ENCODE results near the gene DLG2.

DLG2 gene

DNA sequence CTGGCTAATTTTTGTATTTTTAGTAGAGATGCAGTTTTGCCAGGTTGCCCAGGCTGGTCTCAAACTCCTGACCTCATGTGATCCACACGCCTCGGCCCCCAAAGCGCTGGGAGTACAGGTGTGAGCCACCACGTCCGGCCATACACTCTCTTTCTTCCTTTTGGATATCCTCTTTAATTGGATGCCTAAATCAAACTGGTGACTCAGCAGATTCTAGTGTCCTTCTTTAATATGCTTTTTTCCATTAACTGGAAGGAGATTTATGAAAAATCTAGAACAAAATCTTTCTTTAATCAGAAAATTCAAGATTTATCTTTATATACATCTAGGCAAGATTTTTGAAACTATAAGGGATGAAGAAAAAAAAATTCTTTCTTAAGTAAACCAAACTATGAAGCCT lies 1371.7 kb downstream of the DLG2 start:
- DNase-seq (ENCODE audit: low read depth, low spot score) = no peak
- no peak overlapping the region for H3K4me3 ChIP-seq (ENCODE audit: low read depth, low read length)
- TF ChIP-seq, protein P1, sequence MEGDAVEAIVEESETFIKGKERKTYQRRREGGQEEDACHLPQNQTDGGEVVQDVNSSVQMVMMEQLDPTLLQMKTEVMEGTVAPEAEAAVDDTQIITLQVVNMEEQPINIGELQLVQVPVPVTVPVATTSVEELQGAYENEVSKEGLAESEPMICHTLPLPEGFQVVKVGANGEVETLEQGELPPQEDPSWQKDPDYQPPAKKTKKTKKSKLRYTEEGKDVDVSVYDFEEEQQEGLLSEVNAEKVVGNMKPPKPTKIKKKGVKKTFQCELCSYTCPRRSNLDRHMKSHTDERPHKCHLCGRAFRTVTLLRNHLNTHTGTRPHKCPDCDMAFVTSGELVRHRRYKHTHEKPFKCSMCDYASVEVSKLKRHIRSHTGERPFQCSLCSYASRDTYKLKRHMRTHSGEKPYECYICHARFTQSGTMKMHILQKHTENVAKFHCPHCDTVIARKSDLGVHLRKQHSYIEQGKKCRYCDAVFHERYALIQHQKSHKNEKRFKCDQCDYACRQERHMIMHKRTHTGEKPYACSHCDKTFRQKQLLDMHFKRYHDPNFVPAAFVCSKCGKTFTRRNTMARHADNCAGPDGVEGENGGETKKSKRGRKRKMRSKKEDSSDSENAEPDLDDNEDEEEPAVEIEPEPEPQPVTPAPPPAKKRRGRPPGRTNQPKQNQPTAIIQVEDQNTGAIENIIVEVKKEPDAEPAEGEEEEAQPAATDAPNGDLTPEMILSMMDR (IDR thresholded peaks at IDR 0.05; ENCODE audit: insufficient read depth, low read length, missing control alignments) = no peak
- ChIA-PET POLR2A (no interaction called here), CTCF (no interaction called here)

- H3K4me3 ChIP-seq (ENCODE audit: low read depth, low read length) = no peak overlapping the region
- ChIA-PET CTCF (no interaction called here), POLR2A (no interaction called here)
- TF ChIP-seq, protein P1 (IDR thresholded peaks at IDR 0.05; ENCODE audit: insufficient read depth, low read length, missing control alignments) = no peak
- no peak for DNase-seq (ENCODE audit: low read depth, low spot score)
Observed at GRCh38 chr11:84250834-84251613, 1376.1 kb downstream of the DLG2 start.

DNA sequence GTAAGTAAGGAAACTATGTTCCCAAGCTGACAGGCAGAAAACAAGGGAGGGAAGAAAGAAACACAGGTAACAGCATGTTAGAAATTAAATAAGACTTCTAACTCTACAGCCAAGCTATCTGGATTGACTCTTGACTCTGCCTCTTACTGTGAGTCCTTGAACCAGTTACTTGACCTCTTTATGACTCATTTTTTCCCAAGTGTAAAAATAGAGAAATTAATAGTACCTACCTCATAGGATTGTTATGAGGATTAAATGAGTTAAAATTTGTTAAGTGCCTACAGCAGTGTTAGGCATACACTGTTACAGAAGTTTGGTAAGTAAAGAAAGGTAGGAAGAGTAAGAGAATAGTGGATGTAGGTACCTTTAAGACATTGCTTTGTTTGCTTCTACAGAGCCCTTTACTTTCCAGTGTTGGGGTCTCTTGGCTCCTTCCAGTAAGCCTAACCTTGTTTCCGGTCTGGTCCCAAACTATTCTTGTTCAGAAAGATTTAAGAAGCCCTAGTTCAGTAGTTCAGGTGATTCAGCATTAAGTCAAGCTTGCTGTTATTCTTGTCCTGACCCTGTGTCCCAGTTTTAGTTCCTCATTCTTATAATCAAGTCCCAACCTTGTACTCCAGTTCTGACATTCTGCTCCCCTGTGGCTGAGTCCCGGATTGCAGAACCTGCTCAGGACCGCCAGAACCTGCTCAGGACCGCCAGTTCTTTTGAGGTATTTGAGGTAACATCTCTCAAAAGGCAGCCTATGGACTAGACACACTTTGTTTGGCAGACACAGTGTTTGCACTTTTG lies 1377.6 kb downstream of the DLG2 start:
- TF ChIP-seq, protein P1 (IDR thresholded peaks at IDR 0.05; ENCODE audit: insufficient read depth, low read length, missing control alignments) = no peak
- DNase-seq (ENCODE audit: low read depth, low spot score) = no peak

GRCh38 chr11:84247926-84248325 lies 1379.2 kb downstream of the DLG2 start:
- DNase-seq (ENCODE audit: low read depth, low spot score) = no peak
- TF ChIP-seq, protein P1 (IDR thresholded peaks at IDR 0.05; ENCODE audit: insufficient read depth, low read length, missing control alignments) = no peak
- no peak overlapping the region for H3K4me3 ChIP-seq (ENCODE audit: low read depth, low read length)
- ChIA-PET CTCF (no interaction called here), POLR2A (no interaction called here)

More for the DNA sequence above, 1377.6 kb downstream of the DLG2 start:
- POLR2A ChIA-PET = no interaction called here
- no peak overlapping the region for H3K4me3 ChIP-seq (ENCODE audit: low read depth, low read length)
- CTCF ChIA-PET = no interaction called here

- H3K4me3 ChIP-seq (ENCODE audit: low read depth, low read length) = no peak overlapping the region
- no peak for DNase-seq (ENCODE audit: low read depth, low spot score)
- ChIA-PET CTCF (no interaction called here), POLR2A (no interaction called here)
- TF ChIP-seq, protein P1 (IDR thresholded peaks at IDR 0.05; ENCODE audit: insufficient read depth, low read length, missing control alignments) = no peak
Observed at GRCh38 chr11:84247129-84247528, 1380.0 kb downstream of the DLG2 start.

- H3K4me3 ChIP-seq (ENCODE audit: low read depth, low read length) = no peak overlapping the region
- TF ChIP-seq, protein P1 (IDR thresholded peaks at IDR 0.05; ENCODE audit: insufficient read depth, low read length, missing control alignments) = no peak
- POLR2A ChIA-PET = no interaction called here
- DNase-seq (ENCODE audit: low read depth, low spot score) = no peak
- CTCF ChIA-PET = no interaction called here
Observed at GRCh38 chr11:84243629-84244263, 1383.4 kb downstream of the DLG2 start.
